Thoracic aorta (tissue), 2 donors: Measurements from ENCODE around the gene ZDHHC9. TPM values are rescaled to one million over a fixed set of nuclear protein-coding genes. Genes with fewer than 3 reads are reported as not detected.

Experiments
- ATAC-seq: fragments of 150-250 bp; one replicate; pipeline ENCODE4 v1.8.0; 2017; ENCODE audit warnings: low read depth; ENCODE audit not compliant: insufficient number of reproducible peaks, low FRiP score
- DNase-seq: peaks from one replicate; pipeline ENCODE4 v3.0.0-alpha.2; 2020; ENCODE audit warnings: low spot score
- H3K27ac ChIP-seq, 2 donors: fragments of 200-600 bp; sonication (generic); 1 replicate in 1 of 2; 2 replicates in 1 of 2; pipeline ENCODE4 v1.5.1; 2016; ENCODE audit warnings: mild to moderate bottlenecking in 2 of 2, moderate library complexity in 2 of 2
- H3K27me3 ChIP-seq: fragments of 200-600 bp; sonication (generic); replicated peaks from 2 replicates; pipeline ENCODE4 v1.6.0; 2016; ENCODE audit warnings: mild to moderate bottlenecking; ENCODE audit not compliant: insufficient read depth
- H3K36me3 ChIP-seq: fragments of 200-600 bp; sonication (generic); one replicate; pipeline ENCODE4 v1.5.1; 2016
- H3K4me1 ChIP-seq, 2 donors: fragments of 200-600 bp; sonication (generic); 1 replicate in 1 of 2; 2 replicates in 1 of 2; pipeline versions ENCODE4 v1.5.1 to v1.6.0; 2016; ENCODE audit warnings: low read depth in 2 of 2, mild to moderate bottlenecking in 1 of 2; ENCODE audit not compliant: control insufficient read depth in 1 of 2
- H3K4me3 ChIP-seq: fragments of 200-600 bp; sonication (generic); 2 replicates; pipeline ENCODE4 v1.5.1; 2016; ENCODE audit warnings: mild to moderate bottlenecking
- H3K9me3 ChIP-seq: fragments of 200-600 bp; sonication (generic); 2 replicates; pipeline ENCODE4 v1.5.1; 2016
- total RNA-seq, 2 donors: library from RNA; depleted of rRNA; stranded (reverse); fragments of >200 nt; gene quantifications; one replicate each; pipeline versions ENCODE4 v1.1.0 to v1.2.3, GENCODE V29; 2016
- TF ChIP-seq, protein P1 (sequence below): fragments of 200-600 bp; sonication (generic); IDR thresholded peaks from one replicate; pipeline ENCODE4 v1.5.1; 2019; ENCODE audit warnings: antibody characterized with exemption

The ZDHHC9 gene
- total RNA-seq, 2 donors from 2014 or later = 18.3 to 38.4 TPM

DNA sequence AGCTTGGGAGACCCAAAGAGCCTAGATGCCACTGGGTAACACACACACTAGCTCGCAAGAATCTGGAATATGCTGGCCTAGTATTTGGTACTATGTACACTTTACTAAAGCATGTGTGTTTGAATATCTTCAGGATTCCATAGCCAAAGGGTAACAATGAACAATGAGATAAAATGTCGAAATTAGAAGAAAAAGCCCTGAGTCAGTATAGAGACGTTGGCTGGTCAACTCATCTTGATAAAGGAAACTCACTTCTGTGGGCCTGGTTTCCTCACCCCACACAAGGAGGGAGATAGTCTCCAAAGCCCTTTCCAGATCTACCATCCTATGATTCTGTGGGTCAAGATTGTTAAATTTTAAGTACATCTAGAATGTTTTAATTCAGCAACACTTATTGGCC, 6.9 kb downstream of the ZDHHC9 start:
- Histone ChIP-seq H3K4me1 (peaks cover 0 to 10% of the 10 kb centered on the region in 2 donors), H3K9me3 (no peaks in the 10 kb centered on the region), H3K27ac (no peak overlapping the region), H3K36me3 (no peaks in the 10 kb centered on the region), H3K4me3 (no peak overlapping the region), H3K27me3 (no peaks in the 10 kb centered on the region)
- ATAC-seq = no peak
- TF ChIP-seq, protein P1, sequence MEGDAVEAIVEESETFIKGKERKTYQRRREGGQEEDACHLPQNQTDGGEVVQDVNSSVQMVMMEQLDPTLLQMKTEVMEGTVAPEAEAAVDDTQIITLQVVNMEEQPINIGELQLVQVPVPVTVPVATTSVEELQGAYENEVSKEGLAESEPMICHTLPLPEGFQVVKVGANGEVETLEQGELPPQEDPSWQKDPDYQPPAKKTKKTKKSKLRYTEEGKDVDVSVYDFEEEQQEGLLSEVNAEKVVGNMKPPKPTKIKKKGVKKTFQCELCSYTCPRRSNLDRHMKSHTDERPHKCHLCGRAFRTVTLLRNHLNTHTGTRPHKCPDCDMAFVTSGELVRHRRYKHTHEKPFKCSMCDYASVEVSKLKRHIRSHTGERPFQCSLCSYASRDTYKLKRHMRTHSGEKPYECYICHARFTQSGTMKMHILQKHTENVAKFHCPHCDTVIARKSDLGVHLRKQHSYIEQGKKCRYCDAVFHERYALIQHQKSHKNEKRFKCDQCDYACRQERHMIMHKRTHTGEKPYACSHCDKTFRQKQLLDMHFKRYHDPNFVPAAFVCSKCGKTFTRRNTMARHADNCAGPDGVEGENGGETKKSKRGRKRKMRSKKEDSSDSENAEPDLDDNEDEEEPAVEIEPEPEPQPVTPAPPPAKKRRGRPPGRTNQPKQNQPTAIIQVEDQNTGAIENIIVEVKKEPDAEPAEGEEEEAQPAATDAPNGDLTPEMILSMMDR = no peak
- DNase-seq = no peak

DNA sequence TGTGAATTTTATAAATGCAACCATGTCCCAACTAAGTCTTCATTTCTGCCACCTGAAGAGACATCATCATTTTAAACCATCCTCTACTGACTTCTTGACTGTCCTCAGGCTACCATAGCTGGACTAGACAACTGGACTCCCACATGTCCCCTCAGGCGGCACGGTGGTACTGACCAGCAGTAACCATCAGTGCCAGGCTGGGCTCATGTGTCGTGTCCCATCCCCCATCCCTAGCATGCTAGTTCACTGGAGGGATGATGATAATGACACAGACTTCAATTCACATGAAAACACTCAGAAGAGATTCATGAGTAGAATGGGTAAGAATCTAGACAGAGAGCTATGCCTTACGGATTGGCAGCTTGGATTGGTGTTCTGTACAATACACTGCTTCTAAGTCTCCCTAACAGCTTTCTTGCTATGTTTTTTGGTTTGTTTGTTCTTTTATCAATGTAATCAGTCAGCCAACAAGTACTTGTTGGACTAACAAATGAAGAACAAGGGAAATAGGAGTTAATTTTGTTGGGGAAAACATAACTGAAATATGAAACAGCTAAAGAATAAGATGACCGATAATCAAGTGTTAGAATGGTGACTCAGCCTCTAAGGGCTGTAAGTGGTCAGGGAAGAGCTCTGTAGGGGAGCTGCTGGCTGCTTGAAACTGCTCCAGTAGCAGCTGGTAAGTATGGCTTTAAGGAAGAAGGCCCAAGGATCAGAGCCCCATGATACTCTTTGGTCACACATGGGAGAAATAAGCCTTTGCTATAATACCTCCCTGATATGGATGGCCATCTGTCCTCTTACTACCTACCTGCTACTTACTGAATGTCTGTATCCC, 10.3 kb downstream of the ZDHHC9 start:
- DNase-seq = no peak
- no peak for ATAC-seq
- H3K4me1 ChIP-seq = no peaks in the 10 kb centered on the region
- H3K9me3 ChIP-seq = no peaks in the 10 kb centered on the region
- TF ChIP-seq, protein P1 = no peak
- no peak overlapping the region for H3K4me3 ChIP-seq
- H3K27ac ChIP-seq = no peak overlapping the region
- no peaks in the 10 kb centered on the region for H3K27me3 ChIP-seq
- no peaks in the 10 kb centered on the region for H3K36me3 ChIP-seq

DNA sequence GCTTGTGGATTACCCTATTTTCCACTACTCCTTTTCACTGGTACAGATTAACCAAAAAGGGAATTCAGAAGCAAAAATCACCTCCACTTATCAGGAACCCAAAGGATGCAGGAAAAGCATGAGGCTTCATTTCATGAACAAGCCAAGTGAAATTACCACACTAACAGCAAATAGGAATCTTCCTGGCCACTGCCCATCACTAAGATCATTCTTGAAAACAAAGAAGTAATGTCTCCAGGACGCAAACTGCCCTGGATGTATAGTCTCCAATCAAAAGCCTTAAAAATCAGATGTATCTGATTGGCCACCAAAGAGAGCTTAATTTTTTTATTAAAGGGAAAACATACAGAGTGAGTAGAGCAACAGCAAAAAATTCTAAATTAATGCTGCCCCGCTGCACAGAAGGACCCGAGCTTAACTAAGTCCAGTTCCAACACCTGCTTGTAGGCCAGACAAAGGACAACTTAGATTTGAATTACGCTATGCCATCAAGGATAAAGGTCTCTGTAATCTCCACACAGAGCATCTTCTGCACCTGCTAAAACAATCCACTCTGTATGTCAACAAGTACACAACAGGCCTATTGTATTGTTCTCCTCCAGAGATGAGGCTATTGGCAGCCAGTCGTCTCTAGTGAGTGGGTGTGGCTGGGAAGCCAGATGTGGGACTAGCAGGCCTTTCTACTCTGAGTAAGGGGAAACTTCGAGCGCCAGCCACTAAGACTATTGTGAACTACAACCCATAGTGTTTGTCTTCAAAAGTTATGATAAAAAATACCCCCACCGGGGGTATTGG, 12.4 kb downstream of the ZDHHC9 start:
- Histone ChIP-seq H3K4me1 (no peaks in the 10 kb centered on the region), H3K4me3 (no peak overlapping the region), H3K9me3 (no peaks in the 10 kb centered on the region), H3K36me3 (no peaks in the 10 kb centered on the region), H3K27me3 (no peaks in the 10 kb centered on the region), H3K27ac (no peak overlapping the region)
- TF ChIP-seq, protein P1 = no peak
- ATAC-seq = no peak
- DNase-seq = no peak

DNA sequence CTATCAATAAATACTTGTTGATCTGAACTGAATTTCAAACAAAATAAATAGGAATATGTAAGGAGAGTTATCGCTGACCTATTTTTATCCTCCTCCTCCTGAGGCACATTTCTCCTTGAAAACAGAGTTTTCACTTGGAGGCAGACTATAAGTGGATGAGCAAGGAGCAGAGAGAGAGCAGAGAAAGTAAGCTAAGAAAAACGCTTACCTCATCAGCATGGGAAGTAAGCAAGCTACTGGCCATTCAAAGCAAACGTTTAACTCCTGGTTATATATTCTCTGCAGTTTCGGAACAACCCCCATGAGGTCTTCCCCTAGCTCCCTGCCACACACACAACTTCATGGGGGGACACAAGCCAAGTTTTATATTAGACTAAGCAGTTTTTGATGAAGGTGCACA, 13.2 kb downstream of the ZDHHC9 start:
- no peak overlapping the region for H3K27ac ChIP-seq
- no peaks in the 10 kb centered on the region for H3K27me3 ChIP-seq
- DNase-seq (no peak), ATAC-seq (no peak)
- no peaks in the 10 kb centered on the region for H3K36me3 ChIP-seq
- H3K4me1 ChIP-seq = no peaks in the 10 kb centered on the region
- H3K4me3 ChIP-seq = no peak overlapping the region
- TF ChIP-seq, protein P1 = no peak
- no peaks in the 10 kb centered on the region for H3K9me3 ChIP-seq

DNA sequence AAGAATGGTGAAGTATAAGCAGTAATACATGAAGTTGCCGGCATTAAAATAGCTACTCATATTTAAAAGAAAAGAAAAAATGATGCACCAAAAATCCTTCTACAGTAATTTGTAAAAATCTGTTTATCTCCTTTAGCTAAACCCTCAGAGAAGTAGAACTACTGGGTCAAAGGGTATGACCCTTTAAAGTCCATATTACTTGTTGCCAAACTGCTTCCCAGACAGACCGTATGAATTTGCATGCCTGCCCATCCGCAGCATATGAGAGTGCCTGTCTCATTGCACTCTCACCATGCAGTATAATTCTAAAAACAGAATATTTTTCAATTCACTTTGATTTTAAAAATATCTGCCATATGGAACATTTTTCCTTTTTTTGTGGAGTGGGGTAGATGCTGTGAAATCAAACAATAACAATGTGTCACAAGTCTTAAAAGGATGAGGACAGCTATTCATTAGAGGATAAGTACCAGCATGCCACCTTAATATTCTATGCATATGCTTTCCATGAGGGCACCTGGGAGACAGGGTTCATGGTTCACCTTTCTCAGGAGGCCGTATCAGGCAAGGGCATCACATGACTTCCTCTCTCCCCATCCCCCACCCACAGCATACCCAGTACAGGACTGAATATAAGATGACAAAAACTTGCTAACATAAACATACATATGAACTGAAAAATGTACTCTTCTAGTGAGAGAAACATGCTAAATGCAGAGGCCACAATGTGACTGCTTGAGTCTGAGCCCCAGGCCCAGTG, 17.8 kb downstream of the ZDHHC9 start:
- no peak for ATAC-seq
- TF ChIP-seq, protein P1 = no peak

More for the DNA sequence above, 17.8 kb downstream of the ZDHHC9 start:
- Histone ChIP-seq H3K27me3 (no peaks in the 10 kb centered on the region), H3K9me3 (no peaks in the 10 kb centered on the region), H3K4me1 (no peaks in the 10 kb centered on the region), H3K4me3 (no peak overlapping the region), H3K36me3 (peaks cover 3% of the 10 kb centered on the region), H3K27ac (no peak overlapping the region)
- DNase-seq = no peak
